H1 (cell line): ENCODE results near the gene AUH. TPM values are rescaled to one million over a fixed set of nuclear protein-coding genes. Genes with fewer than 3 reads are reported as not detected.

Experiments
- CBX8 ChIP-seq: fragments of 300-800, 300-1000 bp; sonication (generic); IDR thresholded peaks from 2 replicates; pipeline ENCODE4 v1.7.1; 2016; ENCODE audit warnings: low read depth, low read length, borderline replicate concordance
- CREB1 ChIP-seq: IDR thresholded peaks from 2 replicates; pipeline ENCODE4 v1.6.1; 2012; ENCODE audit warnings: inconsistent platforms
- EP300 ChIP-seq, 2 experiments: IDR thresholded peaks; 1 replicate in 1 of 2; 2 replicates in 1 of 2; pipeline ENCODE4 v1.6.1; 2011 to 2012; ENCODE audit warnings: low read depth in 2 of 2, low read length in 2 of 2, mild to moderate bottlenecking in 2 of 2, borderline replicate concordance in 1 of 2, inconsistent platforms in 1 of 2, moderate library complexity in 1 of 2
- FOSL1 ChIP-seq: IDR thresholded peaks from 2 replicates; pipeline ENCODE4 v1.6.1; 2011; ENCODE audit warnings: mild to moderate bottlenecking, low read depth, low read length, moderate library complexity; ENCODE audit not compliant: insufficient read depth
- JUND ChIP-seq: IDR thresholded peaks from 2 replicates; pipeline ENCODE4 v1.6.1; 2011; ENCODE audit warnings: mild to moderate bottlenecking, improper control_type of control experiment, low read length
- NRF1 ChIP-seq: IDR thresholded peaks from 2 replicates; pipeline ENCODE4 v1.6.1; 2011; ENCODE audit warnings: mild to moderate bottlenecking, low read depth, low read length, improper control_type of control experiment
- POLR2AphosphoS5 ChIP-seq: IDR thresholded peaks from 2 replicates; pipeline ENCODE4 v1.6.1; 2011; ENCODE audit warnings: low read depth, low read length
- SIRT6 ChIP-seq: IDR thresholded peaks from one replicate; pipeline ENCODE4 v1.7.1; 2012; ENCODE audit warnings: low read length, inconsistent platforms
- TBP ChIP-seq: IDR thresholded peaks from 2 replicates; pipeline ENCODE4 v1.6.1; 2011; ENCODE audit warnings: low read depth, low read length, improper control_type of control experiment
- TCF12 ChIP-seq: IDR thresholded peaks from 2 replicates; pipeline ENCODE4 v1.6.1; 2011; ENCODE audit warnings: low read depth, mild to moderate bottlenecking, low read length
- polyA plus RNA-seq, 7 experiments: library from polyadenylated mRNA; depleted of rRNA in 3 of 7; stranded (reverse) in 5 of 7; unstranded in 2 of 7; fragments of >200 nt in 5 of 7; fragments of 200-250 nt in 2 of 7; gene quantifications; 1 replicate in 5 of 7; 2 replicates in 1 of 7; 4 replicates in 1 of 7; pipeline versions ENCODE4 v1.2.1 to v1.2.3, GENCODE V29; 2011 to 2013; ENCODE audit warnings: missing spikeins in 2 of 7, mixed read lengths in 2 of 7
- total RNA-seq: library from RNA; stranded (reverse); fragmentation: NEBNext Ultra II Directional; extraction: Animal tissue kit (Norgen Biotek cat#: 25700); gene quantifications from 2 replicates; pipeline ENCODE4 v1.2.1, GENCODE V29; 2021
- TF ChIP-seq, protein P1 (sequence below): fragments of 300-600 bp; sonication (generic); IDR thresholded peaks from 2 replicates; pipeline ENCODE4 v1.7.1; 2012; ENCODE audit warnings: low read length, moderate library complexity, mild to moderate bottlenecking, inconsistent platforms; ENCODE audit not compliant: insufficient replicate concordance

Gene AUH
- total and polyA plus RNA-seq, 2 of the 8 experiments (the other 6 are each of a cell fraction or from before 2014, with no cell fraction given) = 5.8 to 21.9 TPM

- TF ChIP-seq, protein P1, sequence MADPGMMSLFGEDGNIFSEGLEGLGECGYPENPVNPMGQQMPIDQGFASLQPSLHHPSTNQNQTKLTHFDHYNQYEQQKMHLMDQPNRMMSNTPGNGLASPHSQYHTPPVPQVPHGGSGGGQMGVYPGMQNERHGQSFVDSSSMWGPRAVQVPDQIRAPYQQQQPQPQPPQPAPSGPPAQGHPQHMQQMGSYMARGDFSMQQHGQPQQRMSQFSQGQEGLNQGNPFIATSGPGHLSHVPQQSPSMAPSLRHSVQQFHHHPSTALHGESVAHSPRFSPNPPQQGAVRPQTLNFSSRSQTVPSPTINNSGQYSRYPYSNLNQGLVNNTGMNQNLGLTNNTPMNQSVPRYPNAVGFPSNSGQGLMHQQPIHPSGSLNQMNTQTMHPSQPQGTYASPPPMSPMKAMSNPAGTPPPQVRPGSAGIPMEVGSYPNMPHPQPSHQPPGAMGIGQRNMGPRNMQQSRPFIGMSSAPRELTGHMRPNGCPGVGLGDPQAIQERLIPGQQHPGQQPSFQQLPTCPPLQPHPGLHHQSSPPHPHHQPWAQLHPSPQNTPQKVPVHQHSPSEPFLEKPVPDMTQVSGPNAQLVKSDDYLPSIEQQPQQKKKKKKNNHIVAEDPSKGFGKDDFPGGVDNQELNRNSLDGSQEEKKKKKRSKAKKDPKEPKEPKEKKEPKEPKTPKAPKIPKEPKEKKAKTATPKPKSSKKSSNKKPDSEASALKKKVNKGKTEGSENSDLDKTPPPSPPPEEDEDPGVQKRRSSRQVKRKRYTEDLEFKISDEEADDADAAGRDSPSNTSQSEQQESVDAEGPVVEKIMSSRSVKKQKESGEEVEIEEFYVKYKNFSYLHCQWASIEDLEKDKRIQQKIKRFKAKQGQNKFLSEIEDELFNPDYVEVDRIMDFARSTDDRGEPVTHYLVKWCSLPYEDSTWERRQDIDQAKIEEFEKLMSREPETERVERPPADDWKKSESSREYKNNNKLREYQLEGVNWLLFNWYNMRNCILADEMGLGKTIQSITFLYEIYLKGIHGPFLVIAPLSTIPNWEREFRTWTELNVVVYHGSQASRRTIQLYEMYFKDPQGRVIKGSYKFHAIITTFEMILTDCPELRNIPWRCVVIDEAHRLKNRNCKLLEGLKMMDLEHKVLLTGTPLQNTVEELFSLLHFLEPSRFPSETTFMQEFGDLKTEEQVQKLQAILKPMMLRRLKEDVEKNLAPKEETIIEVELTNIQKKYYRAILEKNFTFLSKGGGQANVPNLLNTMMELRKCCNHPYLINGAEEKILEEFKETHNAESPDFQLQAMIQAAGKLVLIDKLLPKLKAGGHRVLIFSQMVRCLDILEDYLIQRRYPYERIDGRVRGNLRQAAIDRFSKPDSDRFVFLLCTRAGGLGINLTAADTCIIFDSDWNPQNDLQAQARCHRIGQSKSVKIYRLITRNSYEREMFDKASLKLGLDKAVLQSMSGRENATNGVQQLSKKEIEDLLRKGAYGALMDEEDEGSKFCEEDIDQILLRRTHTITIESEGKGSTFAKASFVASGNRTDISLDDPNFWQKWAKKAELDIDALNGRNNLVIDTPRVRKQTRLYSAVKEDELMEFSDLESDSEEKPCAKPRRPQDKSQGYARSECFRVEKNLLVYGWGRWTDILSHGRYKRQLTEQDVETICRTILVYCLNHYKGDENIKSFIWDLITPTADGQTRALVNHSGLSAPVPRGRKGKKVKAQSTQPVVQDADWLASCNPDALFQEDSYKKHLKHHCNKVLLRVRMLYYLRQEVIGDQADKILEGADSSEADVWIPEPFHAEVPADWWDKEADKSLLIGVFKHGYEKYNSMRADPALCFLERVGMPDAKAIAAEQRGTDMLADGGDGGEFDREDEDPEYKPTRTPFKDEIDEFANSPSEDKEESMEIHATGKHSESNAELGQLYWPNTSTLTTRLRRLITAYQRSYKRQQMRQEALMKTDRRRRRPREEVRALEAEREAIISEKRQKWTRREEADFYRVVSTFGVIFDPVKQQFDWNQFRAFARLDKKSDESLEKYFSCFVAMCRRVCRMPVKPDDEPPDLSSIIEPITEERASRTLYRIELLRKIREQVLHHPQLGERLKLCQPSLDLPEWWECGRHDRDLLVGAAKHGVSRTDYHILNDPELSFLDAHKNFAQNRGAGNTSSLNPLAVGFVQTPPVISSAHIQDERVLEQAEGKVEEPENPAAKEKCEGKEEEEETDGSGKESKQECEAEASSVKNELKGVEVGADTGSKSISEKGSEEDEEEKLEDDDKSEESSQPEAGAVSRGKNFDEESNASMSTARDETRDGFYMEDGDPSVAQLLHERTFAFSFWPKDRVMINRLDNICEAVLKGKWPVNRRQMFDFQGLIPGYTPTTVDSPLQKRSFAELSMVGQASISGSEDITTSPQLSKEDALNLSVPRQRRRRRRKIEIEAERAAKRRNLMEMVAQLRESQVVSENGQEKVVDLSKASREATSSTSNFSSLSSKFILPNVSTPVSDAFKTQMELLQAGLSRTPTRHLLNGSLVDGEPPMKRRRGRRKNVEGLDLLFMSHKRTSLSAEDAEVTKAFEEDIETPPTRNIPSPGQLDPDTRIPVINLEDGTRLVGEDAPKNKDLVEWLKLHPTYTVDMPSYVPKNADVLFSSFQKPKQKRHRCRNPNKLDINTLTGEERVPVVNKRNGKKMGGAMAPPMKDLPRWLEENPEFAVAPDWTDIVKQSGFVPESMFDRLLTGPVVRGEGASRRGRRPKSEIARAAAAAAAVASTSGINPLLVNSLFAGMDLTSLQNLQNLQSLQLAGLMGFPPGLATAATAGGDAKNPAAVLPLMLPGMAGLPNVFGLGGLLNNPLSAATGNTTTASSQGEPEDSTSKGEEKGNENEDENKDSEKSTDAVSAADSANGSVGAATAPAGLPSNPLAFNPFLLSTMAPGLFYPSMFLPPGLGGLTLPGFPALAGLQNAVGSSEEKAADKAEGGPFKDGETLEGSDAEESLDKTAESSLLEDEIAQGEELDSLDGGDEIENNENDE = no peak
- TF ChIP-seq FOSL1 (no peak), CBX8 (no peak), TCF12 (no peak), EP300 (IDR thresholded peaks at IDR 0.05; ENCODE audit: borderline replicate concordance in 1 of 2, low read depth in 2 of 2, low read length in 2 of 2) (no peak), CREB1 (no peak), NRF1 (no peak), JUND (no peak), SIRT6 (no peak), TBP (no peak), POLR2AphosphoS5 (no peak)
Observed at GRCh38 chr9:91185193-91185886, 176.4 kb downstream of the AUH start (continued).
